D721Med (cell line): ENCODE data around the gene RAB27A.
"Not testable (repeated sequence)": the region's sequence is repeated elsewhere in the genome, so short reads cannot be mapped to it uniquely, and the experiment has no call there.

Source experiments
- DNase-seq: peaks from one replicate; pipeline ENCODE4 v3.0.0; 2011; ENCODE audit warnings: low spot score; ENCODE audit not compliant: insufficient read length
- FAIRE-seq: peaks from 2 replicates; lab custom pipeline; 2011; peaks lifted over from hg19 to GRCh38; lab: Jason Lieb, UNC
- TF ChIP-seq, protein P1 (sequence below): IDR thresholded peaks from 2 replicates; pipeline ENCODE4 v1.5.1; 2012; ENCODE audit warnings: mild to moderate bottlenecking, control low read depth; ENCODE audit not compliant: insufficient read depth; ENCODE audit errors: missing control alignments

Gene RAB27A

DNA sequence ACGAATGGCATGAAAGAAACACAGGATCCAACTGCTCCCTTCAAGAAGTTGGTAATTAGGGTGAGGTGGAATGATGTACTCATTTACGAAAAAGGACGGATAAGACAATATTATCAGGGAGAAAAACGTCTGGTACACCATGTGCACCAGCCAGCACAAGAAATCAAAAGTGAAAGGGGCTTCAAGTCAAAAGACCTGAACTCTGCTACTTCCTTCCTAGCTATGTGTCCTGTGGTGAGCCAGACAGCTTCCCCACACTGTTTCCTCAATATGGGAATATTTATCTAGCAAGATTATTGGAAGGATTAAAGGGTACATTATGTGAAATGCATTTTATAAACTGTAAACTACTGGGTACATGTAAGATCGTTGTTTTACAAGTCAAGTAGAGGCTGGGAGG is 33.9 kb downstream of the RAB27A start:
- no peak for FAIRE-seq
- no peak for DNase-seq
- TF ChIP-seq, protein P1, sequence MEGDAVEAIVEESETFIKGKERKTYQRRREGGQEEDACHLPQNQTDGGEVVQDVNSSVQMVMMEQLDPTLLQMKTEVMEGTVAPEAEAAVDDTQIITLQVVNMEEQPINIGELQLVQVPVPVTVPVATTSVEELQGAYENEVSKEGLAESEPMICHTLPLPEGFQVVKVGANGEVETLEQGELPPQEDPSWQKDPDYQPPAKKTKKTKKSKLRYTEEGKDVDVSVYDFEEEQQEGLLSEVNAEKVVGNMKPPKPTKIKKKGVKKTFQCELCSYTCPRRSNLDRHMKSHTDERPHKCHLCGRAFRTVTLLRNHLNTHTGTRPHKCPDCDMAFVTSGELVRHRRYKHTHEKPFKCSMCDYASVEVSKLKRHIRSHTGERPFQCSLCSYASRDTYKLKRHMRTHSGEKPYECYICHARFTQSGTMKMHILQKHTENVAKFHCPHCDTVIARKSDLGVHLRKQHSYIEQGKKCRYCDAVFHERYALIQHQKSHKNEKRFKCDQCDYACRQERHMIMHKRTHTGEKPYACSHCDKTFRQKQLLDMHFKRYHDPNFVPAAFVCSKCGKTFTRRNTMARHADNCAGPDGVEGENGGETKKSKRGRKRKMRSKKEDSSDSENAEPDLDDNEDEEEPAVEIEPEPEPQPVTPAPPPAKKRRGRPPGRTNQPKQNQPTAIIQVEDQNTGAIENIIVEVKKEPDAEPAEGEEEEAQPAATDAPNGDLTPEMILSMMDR = no peak

DNA sequence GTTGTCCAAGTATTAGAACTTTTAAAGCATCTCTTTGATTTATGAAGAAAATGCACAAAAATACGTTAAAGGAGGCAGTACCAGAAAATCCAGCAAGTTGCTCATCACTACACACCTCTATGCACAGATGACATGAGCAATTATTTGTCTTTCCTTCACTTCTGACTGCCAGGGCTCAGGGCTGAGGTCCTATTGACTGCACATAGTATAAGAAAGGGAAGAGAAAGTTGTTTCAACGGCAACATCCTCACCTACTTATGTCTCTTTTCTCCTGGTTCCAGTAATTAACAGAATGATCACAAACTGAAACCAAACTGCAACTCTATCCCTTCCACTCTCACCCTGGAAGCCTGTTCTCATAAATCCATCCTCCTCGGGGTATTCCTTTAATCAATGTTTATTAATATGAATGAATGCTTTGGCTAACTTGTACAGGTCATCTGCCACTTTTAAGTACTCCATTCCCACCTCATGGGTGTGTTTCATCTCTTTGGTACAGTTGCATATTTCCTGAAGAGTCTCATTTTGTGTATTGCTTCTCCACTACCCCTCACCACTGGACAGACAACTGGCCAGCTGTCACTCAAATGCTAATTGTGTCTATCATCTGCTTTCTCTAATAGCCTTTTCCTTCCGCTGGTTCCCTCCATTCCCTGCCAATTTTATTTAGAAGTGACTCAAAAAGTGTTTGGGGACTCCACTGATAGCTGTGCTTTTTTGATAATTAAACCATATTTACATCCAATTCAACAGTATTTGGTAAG is 34.5 kb downstream of the RAB27A start:
- TF ChIP-seq, protein P1 = no peak
- FAIRE-seq (no peak), DNase-seq (no peak)

DNA sequence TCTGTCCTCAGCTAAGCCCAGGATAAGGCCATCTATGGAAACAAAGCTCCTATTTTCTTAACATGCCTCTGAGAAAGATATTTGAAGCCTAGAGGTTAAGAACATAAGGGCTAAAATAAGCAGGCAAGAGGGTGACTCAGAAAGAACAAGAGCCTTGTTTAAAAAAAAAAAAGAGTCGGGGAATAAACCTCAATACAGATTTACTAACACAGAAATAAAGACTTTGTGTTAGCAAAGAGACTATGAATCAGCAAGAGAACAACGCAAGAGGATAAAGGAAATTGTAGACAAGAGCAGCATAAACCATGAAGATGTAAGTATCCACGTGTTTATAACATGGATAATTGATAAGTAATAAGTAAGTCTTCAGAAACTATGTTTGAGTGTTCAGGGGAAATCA is 36.0 kb downstream of the RAB27A start:
- TF ChIP-seq, protein P1 = no peak
- FAIRE-seq (no peak), DNase-seq (no peak)

DNA sequence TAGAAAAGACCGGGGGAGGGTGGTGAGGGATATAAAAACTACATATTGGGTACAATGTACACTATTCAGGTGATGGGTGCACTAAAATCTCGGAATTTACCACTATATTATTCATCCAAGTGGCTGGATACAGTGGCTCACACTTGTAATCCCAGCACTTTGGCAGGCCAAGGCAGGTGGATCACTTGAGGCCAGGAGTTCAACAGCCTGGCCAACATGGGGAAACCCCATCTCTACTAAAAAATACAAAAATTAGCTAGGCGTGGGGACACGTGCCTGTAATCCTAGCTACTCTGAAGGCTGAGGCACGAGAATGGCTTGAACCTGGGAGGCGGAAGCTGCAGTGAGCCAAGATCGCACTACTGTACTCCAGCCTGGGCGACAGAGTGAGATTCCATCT is 37.4 kb downstream of the RAB27A start:
- DNase-seq, FAIRE-seq: not testable (repeated sequence)

DNA sequence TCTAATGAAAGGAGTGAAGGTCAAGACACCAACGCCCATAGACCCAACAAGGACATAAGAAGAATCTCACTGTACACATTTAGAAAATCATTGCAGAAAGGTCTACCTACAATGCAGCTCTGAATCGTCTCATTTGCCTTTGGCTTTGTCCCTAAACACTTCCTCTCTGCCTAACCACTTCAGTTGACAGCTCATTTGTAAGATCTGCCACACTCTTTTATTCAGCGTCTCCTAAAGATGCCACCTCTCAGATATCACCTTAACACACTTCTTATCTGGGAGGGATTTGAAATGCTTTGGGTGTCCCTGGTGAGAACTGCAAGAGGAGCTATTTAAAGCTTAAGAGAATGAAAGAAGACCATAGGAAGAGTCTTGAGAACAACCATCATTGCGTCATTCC is 38.7 kb downstream of the RAB27A start:
- DNase-seq (no peak), FAIRE-seq (no peak)
- TF ChIP-seq, protein P1 = no peak

DNA sequence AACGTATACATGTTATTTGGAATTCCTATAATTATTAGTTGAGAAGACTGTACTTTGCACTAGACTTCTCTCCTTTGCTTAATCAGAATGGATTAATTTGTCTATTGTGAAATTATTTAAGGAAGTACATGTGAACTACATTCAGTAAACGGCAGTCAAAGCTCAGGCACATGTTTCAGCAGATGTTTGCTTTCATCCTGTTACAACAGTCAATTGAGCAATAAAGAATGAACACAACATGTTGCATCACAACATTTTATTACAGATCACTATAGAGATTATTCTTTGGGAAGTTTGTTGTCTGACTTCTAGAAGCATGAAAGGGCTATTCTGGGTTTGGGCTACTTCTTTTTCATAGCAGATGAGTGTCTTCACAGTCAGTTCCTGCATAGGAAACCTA is 39.2 kb downstream of the RAB27A start:
- FAIRE-seq = no peak
- TF ChIP-seq, protein P1 = no peak
- DNase-seq = no peak

DNA sequence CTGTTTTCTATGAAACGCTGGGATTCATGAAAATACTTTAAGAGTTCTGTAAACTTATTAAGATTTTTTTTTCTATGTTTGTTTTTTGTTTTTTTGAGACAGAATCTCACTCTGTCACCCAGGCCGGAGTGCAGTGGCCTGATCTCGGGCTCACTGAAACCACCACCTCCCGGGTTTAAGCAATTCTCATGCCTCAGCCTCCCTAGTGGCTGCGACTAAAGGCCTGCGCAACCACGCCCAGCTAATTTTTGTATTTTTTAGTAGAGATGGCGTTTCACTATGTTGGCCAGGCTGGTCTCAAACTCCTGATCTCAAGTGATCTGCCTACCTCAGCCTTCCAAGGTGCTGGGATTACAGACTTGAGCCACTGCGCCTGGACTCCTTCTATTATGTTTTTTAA is 39.7 kb downstream of the RAB27A start:
- not testable (repeated sequence) for DNase-seq, FAIRE-seq

DNA sequence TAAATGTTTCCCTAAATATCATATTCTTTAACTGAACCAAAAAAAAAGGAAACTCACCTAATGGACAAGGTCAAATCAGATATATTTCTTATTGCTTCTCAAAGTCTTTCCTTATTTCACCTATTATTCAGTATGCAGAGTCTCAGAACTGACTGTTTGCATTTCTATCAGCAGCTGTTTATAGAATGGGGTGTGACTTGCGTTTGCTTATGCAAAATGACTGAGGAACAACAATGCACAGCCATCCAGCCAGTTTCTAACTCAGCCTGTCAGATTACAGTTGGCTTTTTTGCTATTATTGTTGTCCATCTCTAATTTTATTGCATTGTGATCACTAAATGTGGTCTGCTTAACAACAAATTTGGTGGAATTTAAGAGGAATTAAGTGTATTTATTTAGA is 40.7 kb downstream of the RAB27A start:
- DNase-seq = no peak
- no peak for FAIRE-seq
- TF ChIP-seq, protein P1 = no peak
